Measurements from ENCODE around the gene HS3ST1.
"Not testable (repeated sequence)": the region's sequence is repeated elsewhere in the genome, so short reads cannot be mapped to it uniquely, and the experiment has no call there.

The HS3ST1 gene

DNA sequence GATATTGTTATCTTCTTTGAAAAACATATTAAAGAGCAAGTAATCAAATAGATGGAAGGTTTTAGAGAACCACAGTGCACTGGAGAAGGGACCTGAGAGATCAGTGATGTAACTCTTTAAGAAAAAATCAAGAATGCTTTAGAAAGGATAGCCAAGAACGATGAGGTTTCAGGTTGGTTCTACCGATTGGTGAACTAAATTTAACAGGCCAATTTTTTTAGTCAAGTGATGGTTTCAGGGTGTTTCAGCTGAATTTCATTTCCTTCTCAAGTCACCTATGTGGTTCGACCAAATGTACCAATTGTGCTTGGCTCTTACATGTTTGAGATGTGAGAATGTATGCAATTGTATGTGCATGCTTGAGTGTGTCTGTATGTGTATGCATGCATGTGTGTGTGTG, 26.5 kb downstream of the HS3ST1 start:
- no peak for TF ChIP-seq GATA1 (IDR thresholded peaks at IDR 0.05; ENCODE audit: low read depth, low read length)
- no peak for TF ChIP-seq POLR2A (IDR thresholded peaks at IDR 0.05; ENCODE audit: low read length)
- DNase-seq: no peak

DNA sequence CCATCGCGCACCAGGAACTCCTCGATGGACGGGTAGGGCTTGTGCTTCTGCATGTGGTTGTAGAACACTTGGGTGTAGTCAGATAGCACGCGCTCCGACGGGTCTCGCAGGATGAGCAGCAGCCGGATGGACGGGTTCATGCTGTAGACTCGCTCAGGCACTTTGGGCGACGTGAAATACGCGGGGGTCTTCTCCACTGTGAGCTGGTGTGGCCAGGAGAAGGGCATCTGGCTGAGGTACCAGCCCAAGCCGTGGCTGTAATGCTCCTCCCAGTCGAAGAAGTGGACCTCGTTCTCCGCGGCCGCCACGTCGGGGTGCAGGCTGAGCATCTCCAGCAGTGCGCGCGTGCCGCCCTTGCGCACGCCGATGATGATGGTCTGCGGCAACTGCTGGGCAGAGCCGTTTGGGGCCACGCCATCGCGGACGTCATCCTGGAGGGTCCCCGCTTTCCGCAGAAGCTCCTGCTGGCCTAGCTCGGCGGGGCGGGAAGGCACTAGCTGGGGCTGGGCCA, 29.2 kb downstream of the HS3ST1 start:
- no peak for DNase-seq
- TF ChIP-seq GATA1 (IDR thresholded peaks at IDR 0.05; ENCODE audit: low read depth, low read length) (no peak), POLR2A (IDR thresholded peaks at IDR 0.05; ENCODE audit: low read length) (no peak)

DNA sequence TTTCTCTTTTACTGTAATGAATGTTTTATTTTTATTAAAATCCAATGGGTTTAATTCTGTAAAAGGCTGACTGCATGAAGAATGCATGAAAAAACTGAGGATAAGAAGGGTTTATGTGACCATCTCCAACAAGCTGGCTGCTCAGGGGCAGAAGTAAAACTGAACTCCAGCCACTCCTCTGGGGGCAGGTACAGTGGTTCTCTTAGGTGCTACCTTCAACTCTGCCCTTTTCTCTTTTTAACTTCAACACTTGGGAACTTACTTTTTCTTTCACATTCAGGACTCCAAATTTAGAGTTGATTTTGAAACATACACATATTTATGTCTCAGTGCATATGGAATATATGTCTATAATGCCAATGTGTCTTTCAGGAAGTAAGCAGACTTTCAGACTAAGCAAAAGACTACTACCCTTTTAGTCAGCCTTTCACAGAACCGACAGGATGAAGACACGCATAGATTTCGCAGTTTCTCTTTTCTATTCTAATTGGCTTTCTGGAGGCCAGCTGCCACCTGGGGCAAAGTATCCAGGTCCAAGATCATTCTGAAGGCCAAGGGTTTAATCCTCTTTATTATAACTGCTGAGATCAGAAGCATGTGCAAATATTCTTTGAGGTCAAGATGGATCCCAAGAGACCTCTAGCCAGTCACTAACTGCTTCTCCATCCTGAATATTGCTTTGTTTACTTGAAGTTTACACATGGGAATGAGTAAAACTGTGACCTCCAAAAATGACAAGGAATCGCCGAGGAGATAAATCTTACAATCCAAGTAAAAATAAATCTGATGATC, 30.7 kb downstream of the HS3ST1 start:
- TF ChIP-seq GATA1 (IDR thresholded peaks at IDR 0.05; ENCODE audit: low read depth, low read length) (no peak), POLR2A (IDR thresholded peaks at IDR 0.05; ENCODE audit: low read length) (no peak)
- no peak for DNase-seq

DNA sequence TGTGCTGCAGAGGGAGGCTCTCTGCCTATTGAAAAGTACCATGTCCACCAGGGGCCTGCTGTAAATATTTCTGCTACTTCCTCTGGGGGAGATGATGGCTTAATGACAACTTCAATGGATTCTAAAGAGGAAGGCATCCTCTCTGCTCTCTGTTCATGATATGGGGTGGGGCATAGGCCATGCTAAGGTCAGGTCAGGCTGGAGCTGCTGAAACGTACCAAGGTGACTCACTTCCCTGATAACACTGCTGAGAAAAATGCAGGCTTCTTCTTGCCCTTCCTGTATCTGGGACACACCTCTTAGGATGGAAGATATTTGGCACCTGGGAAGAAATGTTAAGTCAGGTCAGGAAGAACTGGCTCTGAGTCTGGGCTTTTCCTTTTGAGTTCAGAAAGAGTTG, 31.5 kb downstream of the HS3ST1 start:
- TF ChIP-seq GATA1 (IDR thresholded peaks at IDR 0.05; ENCODE audit: low read depth, low read length): no peak
- TF ChIP-seq POLR2A (IDR thresholded peaks at IDR 0.05; ENCODE audit: low read length): no peak
- no peak for DNase-seq

DNA sequence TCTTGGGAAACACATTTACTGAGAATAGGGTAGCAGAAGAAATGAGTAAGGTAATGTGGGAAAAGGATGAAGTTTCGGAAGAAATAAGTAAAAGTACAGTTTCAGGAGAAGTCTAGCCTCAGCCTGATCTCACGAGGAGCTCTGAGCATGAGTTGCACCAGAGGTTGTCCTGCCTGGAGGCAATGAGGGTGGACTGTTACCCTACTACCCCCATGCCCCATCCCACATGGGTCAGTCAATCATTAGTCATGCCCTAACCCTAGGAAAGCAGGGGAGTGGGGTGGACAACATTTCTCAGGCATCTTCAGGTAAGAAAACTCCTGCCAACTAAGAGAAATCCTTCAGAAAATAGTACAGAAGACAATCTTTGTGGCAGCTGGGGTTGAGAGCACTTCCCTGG, 35.1 kb downstream of the HS3ST1 start:
- DNase-seq: no peak
- TF ChIP-seq POLR2A (IDR thresholded peaks at IDR 0.05; ENCODE audit: low read length) (no peak), GATA1 (IDR thresholded peaks at IDR 0.05; ENCODE audit: low read depth, low read length) (no peak)

DNA sequence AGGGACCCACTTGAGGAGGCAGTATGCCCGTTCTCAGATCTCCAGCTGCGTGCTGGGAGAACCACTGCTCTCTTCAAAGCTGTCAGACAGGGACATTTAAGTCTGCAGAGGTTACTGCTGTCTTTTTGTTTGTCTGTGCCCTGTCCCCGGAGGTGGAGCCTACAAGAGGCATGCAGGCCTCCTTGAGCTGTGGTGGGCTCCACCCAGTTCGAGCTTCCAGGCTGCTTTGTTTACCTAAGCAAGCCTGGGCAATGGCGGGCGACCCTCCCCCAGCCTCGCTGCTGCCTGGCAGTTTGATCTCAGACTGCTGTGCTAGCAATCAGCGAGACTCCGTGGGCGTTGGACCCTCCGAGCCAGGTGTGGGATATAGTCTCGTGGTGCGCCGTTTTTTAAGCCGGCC, 44.6 kb downstream of the HS3ST1 start:
- not testable (repeated sequence) for DNase-seq

DNA sequence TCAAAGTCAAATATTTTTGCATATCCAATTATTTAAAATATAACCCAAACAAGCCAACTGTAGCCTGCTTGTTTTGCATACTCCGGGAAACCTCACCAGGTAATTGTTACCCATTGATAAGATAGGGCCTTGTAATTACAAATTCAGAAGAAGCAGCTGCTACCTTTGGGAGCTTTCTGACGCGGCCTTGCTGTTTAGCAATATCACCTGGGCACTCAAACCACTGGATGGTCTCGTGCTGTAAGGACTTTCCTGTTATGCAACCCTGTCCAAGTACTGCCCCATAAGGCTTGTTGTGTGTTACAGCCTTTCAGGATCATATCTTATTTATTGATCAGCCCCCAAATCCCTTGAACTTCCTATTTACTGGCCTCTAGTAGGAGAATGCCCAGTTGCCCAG, 52.1 kb downstream of the HS3ST1 start:
- no peak for DNase-seq
- TF ChIP-seq GATA1 (IDR thresholded peaks at IDR 0.05; ENCODE audit: low read depth, low read length) (no peak), POLR2A (IDR thresholded peaks at IDR 0.05; ENCODE audit: low read length) (no peak)

DNA sequence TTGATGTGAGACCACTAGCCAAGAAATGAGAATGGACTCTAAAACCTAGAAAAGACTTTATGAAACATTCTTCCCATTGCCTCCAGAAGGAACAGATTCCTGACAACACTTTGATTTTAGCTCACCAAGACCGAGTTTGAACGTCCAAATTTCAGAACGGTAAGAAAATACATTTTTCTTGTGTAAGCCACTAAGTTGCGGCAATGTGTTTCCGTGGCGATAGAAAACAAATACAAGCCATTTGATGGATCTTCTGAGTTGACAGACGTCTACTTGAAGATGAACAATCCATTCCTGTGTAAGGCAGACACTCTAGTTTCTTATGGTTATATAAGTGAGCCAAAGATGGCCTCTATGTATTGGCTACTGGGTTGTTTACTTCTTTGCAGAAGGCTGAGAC, 52.5 kb downstream of the HS3ST1 start:
- no peak for DNase-seq
- no peak for TF ChIP-seq GATA1 (IDR thresholded peaks at IDR 0.05; ENCODE audit: low read depth, low read length)
- TF ChIP-seq POLR2A (IDR thresholded peaks at IDR 0.05; ENCODE audit: low read length): no peak

DNA sequence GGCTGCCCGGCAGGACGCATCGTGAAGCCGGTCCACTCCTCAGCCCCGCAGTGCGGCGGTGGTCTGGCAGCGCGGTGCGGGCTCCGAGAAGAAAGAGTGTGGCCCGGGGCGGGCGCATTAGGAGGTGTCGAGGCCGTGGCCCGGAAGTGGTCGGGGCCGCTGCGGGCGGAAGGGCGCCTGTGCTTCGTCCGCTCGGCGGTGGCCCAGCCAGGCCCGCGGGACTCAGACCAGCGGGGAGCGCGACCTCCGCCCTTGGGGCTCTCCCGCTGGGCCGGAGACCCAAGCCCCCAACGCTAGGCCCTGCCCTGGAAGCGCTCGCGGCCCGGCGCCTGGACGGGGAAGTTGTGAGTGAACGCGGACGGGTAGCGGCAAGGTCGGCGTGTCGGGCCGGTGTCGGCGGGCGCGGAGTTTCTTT, 60.0 kb downstream of the HS3ST1 start:
- TF ChIP-seq POLR2A (IDR thresholded peaks at IDR 0.05; ENCODE audit: low read length) (no peak), GATA1 (IDR thresholded peaks at IDR 0.05; ENCODE audit: low read depth, low read length) (no peak)
- no peak for DNase-seq

DNA sequence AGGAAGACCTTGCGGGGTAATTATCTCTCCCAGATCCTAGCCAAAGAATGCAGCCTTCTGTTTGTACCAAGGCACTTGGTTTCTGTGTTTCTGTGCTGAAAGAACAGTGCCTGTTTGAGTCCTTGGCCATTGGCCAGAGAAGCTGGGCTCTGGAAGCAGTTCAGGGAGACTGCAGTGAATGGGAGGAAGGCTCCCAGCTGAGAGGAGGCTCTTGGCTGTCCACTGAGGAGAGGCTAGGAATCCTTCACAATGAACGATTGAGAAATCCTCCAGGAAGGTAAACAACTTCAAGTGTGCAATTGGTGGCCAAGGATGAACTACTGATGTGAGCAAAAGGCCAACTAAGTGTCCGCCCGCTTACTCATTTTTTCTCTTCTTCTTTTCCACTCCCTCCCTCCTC, 61.3 kb downstream of the HS3ST1 start:
- no peak for TF ChIP-seq POLR2A (IDR thresholded peaks at IDR 0.05; ENCODE audit: low read length)
- TF ChIP-seq GATA1 (IDR thresholded peaks at IDR 0.05; ENCODE audit: low read depth, low read length): no peak
- DNase-seq: no peak

DNA sequence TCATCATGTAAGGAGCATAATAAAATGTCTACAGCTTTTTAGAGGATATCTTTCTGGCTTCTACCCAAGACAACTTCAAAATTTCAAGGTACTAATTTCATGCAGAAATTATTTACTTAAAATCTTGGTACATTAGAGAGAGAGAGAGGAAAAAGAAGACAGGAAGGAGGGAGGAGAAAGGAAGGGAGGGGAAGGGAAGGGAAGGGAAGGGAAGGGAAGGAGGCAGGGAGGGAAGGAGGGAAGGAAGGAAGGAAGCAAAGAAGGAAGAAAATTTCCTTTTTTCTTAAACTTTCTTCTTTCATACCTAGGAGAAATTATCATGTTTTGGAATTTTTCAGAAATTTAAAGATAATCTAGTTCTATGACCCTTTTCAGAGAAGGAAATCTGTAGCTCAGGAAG, 61.8 kb downstream of the HS3ST1 start:
- DNase-seq: no peak
- no peak for TF ChIP-seq POLR2A (IDR thresholded peaks at IDR 0.05; ENCODE audit: low read length)
- no peak for TF ChIP-seq GATA1 (IDR thresholded peaks at IDR 0.05; ENCODE audit: low read depth, low read length)

DNA sequence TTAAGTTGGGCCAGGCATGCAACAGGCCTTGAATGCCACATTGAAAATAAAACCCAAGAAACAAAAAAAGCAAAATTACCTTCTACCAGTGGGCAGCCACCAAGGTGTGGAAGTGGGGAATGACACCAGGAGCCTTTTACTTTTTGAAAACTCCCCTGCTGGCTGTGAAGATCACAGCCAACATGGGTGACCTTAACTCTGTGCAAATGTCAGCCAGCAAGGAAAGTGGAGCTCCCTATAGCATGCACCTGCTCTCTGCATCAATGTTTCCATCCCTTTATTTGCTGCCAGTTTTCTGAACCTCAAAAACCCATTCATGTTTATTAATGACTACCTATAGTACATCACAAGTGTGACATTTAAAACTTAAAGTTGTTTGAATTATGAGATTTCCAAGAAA, 63.7 kb downstream of the HS3ST1 start:
- TF ChIP-seq GATA1 (IDR thresholded peaks at IDR 0.05; ENCODE audit: low read depth, low read length) (no peak), POLR2A (IDR thresholded peaks at IDR 0.05; ENCODE audit: low read length) (no peak)
- DNase-seq: no peak

DNA sequence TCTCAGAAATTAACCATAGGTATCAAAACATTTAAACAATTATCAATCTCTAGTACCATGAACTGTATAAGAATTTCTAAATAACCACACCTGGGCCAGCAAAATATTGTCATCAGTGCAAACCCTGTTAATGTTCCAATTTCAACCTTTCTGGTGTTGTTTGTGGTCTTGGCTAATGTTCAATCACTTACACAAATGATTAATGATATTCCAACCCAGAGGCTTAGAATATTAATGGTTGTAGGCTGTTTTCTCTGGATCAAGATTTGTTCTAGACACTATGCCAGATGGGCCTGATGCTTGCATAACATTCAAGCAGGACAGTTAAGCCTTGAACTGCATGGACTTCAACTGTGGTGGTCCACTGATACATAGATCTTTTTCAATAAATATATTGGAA, 69.1 kb downstream of the HS3ST1 start:
- TF ChIP-seq GATA1 (IDR thresholded peaks at IDR 0.05; ENCODE audit: low read depth, low read length) (no peak), POLR2A (IDR thresholded peaks at IDR 0.05; ENCODE audit: low read length) (no peak)
- no peak for DNase-seq

DNA sequence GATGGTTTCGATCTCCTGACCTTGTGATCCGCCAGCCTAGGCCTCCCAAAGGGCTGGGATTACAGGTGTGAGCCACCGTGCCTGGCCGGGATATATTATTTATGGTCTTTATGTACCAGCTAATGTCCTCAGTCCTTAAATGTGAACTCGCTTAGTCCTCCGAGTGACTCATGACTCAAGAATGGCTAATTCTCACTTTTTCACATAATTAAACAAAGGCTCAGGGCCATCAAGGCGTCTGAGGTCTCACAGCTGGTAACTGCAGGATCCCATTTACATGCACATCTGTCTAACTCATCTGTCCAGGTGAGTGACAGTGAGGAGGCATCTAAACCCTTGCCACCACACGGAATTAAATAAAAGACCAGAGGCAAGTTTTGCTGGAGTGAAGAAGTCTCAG, 73.5 kb downstream of the HS3ST1 start:
- no peak for DNase-seq
- TF ChIP-seq POLR2A (IDR thresholded peaks at IDR 0.05; ENCODE audit: low read length): no peak
- TF ChIP-seq GATA1 (IDR thresholded peaks at IDR 0.05; ENCODE audit: low read depth, low read length): no peak

DNA sequence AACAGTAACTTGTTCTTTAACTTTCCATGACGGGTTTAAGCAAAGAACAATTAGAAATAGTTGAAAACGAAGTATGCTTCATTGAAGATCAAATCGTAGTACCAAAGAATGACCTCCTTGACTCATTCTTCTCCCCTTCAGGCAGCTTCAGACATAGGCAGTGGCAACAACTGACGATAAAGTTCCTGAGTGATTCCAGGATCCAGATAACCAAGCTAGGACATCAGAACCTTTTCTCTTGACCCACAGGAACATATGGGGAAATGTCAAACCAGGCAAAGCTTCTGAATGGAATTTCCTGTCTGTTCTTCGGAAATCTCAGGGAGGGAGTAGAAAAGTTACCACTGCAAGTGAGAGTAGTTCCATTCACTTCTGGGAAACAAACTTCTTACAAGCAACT, 74.2 kb downstream of the HS3ST1 start:
- TF ChIP-seq GATA1 (IDR thresholded peaks at IDR 0.05; ENCODE audit: low read depth, low read length) (no peak), POLR2A (IDR thresholded peaks at IDR 0.05; ENCODE audit: low read length) (no peak)

More for the DNA sequence above, 74.2 kb downstream of the HS3ST1 start:
- DNase-seq: no peak
